ENCODE data around the gene TMEM253. TPM values are rescaled to one million over a fixed set of nuclear protein-coding genes. Genes with fewer than 3 reads are reported as not detected.
A peak's percentile ranks its signal among the peaks of the same experiment; 100 is the strongest.

The TMEM253 gene
- total and polyA plus RNA-seq, 9 of the 15 experiments (the other 6 are each of a cell fraction or from before 2014, with no cell fraction given): 0.11 to 0.61 (median 0.26) TPM; not detected in 3

GRCh38 chr14:21107283-21107800 lies 6.5 kb downstream of the TMEM253 start:
- WGBS (ENCODE audit: insufficient coverage, low coverage, missing lambda C conversion rate): 3% methylated on average over 5 of the region's 5 CpGs
- H3K9me1 ChIP-seq (ENCODE audit: control insufficient read depth, insufficient read depth, low read length): no peaks in the 10 kb centered on the region
- peak overlapping the region; percentile 95 for H2AFZ ChIP-seq (ENCODE audit: low read depth, low read length)
- CTCF ChIA-PET (ENCODE audit: low intra/inter-chr PET ratio): interaction anchor here (0.7 to 5.3 kb wide), 5 partner anchors 10 to 249 kb away, joined by 3 to 54 read pairs (median 4); partner anchors contain the start of gene ARHGEF40
- intact Hi-C loops (cut with micrococcal nuclease) (loop anchor here (2.0 kb wide), 1 partner anchor 27 kb away; no protein-coding TSS in a partner anchor), in situ Hi-C loops (cut with MboI) (no loop called here)
- H3K9me3 ChIP-seq (replicated peaks; ENCODE audit: control insufficient read depth, insufficient read depth, low read depth, low read length): no peaks in the 10 kb centered on the region
- H3K79me2 ChIP-seq (ENCODE audit: control insufficient read depth, insufficient read depth, low read length): 0 out of 3 replicates have a peak, but pooled peaks cover 6% of the 10 kb centered on the region
- FAIRE-seq (peak; percentile 81), DNase-seq (ENCODE audit: extremely low read depth in 1 of 4, low spot score in 3 of 4) (peak; percentile 25 to 87 (median 52)), ATAC-seq (peak; percentile 39)
- no peaks in the 10 kb centered on the region for H3K27me3 ChIP-seq (ENCODE audit: control insufficient read depth in 2 of 2, insufficient read depth in 2 of 2, low read length in 2 of 2)
- peak overlapping the region; percentile 72 for H3K27ac ChIP-seq (ENCODE audit: extremely low read depth, low read depth, low read length)
- no peaks in the 10 kb centered on the region for H3K36me3 ChIP-seq (ENCODE audit: control insufficient read depth, insufficient read depth, low read length)
- H3K4me1 ChIP-seq (replicated peaks in 1 of 2; ENCODE audit: control insufficient read depth in 2 of 2, insufficient read depth in 2 of 2, low read length in 2 of 2): peaks cover 37 to 50% of the 10 kb centered on the region in 2 experiments
- no TSS peak for BruUV-seq (replicated peaks)
- POLR2A ChIA-PET: interaction anchor here (0.6 kb wide), 1 partner anchor 44 kb away, joined by 3 read pairs; no protein-coding TSS in a partner anchor
- no peak overlapping the region for H3K4me3 ChIP-seq
- peak overlapping the region; percentile 29 to 87 for H3K9ac ChIP-seq (ENCODE audit: insufficient read depth in 1 of 2, low read depth in 2 of 2, low read length in 2 of 2)
- peak overlapping the region; percentile 49 for H3K4me2 ChIP-seq (ENCODE audit: insufficient read depth, low read length)
- no peaks in the 10 kb centered on the region for H4K20me1 ChIP-seq (replicated peaks; ENCODE audit: control insufficient read depth, insufficient read depth, low read length)
- TF ChIP-seq EP300 (IDR thresholded peaks at IDR 0.05; ENCODE audit: low read length) (peak; percentile 48; the same call in 1 of the 2 replicates), HDAC2 (IDR thresholded peaks at IDR 0.05) (0 out of 2 replicates have a peak, but pooled peaks have one; percentile 29), RBFOX2 (IDR thresholded peaks at IDR 0.05; ENCODE audit: low read depth, low read length) (peak; percentile 11; the same call in 1 of the 2 replicates), MBD2 (IDR thresholded peaks at IDR 0.05; ENCODE audit: borderline replicate concordance, low read depth) (no peak), DIDO1 (tag; IDR thresholded peaks at IDR 0.05; ENCODE audit: low read depth) (no peak), HMBOX1 (IDR thresholded peaks at IDR 0.05) (no peak), CBFA2T2 (conservative IDR thresholded peaks at IDR 0.05) (peak; percentile 55), TCF3 (CRISPR knock-in tag; IDR thresholded peaks at IDR 0.05) (peak; percentile 76), ZNF75A (CRISPR knock-in tag; IDR thresholded peaks at IDR 0.05) (no peak), PKNOX1 (IDR thresholded peaks at IDR 0.05) (peak; percentile 89), ELF2 (CRISPR knock-in tag; IDR thresholded peaks at IDR 0.05) (no peak), CHCHD3 (CRISPR knock-in tag; IDR thresholded peaks at IDR 0.05) (no peak), ZBTB33 (CRISPR knock-in tag; IDR thresholded peaks at IDR 0.05) (no peak)

All from K562 (cell line).